Keratinocyte (primary cell): Measurements from ENCODE around the gene NECTIN3.

Experiments used
- EZH2 ChIP-seq: IDR thresholded peaks from one replicate; pipeline ENCODE4 v1.6.1; 2012; ENCODE audit warnings: inconsistent platforms, mild to moderate bottlenecking, low read length, moderate library complexity
- TF ChIP-seq, protein P1 (sequence below), 3 experiments: IDR thresholded peaks in 1 of 3; conservative IDR thresholded peaks in 1 of 3; optimal IDR thresholded peaks in 1 of 3; 2 replicates in 2 of 3; 3 replicates in 1 of 3; pipeline versions ENCODE3 to v1.5.1; 2011; ENCODE audit warnings: low read length in 3 of 3, mild to moderate bottlenecking in 3 of 3, moderate library complexity in 2 of 3, control low read depth in 1 of 3, inconsistent platforms in 1 of 3; ENCODE audit not compliant: insufficient read depth in 2 of 3; ENCODE audit errors: extremely low read depth in 1 of 3

DNA sequence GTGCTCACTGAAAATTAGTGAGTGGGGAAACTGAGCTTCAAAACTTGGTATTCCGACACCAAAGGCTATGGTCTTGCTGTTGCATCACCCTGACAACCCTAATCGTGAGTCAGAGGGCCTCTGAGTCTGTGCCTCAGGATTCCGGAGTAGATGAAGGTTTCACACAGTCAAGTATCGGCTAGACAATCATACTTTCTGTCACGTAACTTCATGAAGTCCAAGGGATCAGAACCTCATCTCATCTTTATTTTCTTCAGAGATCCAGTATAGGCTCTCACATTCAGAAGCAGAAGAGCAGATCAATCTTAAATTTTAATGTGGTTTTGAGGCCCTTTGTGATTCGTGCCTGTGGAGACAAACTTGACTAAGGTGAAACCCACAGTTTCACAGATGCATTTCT lies 26.1 kb upstream of the NECTIN3 start:
- TF ChIP-seq, protein P1, sequence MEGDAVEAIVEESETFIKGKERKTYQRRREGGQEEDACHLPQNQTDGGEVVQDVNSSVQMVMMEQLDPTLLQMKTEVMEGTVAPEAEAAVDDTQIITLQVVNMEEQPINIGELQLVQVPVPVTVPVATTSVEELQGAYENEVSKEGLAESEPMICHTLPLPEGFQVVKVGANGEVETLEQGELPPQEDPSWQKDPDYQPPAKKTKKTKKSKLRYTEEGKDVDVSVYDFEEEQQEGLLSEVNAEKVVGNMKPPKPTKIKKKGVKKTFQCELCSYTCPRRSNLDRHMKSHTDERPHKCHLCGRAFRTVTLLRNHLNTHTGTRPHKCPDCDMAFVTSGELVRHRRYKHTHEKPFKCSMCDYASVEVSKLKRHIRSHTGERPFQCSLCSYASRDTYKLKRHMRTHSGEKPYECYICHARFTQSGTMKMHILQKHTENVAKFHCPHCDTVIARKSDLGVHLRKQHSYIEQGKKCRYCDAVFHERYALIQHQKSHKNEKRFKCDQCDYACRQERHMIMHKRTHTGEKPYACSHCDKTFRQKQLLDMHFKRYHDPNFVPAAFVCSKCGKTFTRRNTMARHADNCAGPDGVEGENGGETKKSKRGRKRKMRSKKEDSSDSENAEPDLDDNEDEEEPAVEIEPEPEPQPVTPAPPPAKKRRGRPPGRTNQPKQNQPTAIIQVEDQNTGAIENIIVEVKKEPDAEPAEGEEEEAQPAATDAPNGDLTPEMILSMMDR (optimal IDR thresholded peaks at IDR 0.05 in 1 of 3, IDR thresholded peaks at IDR 0.05 in 1 of 3, conservative IDR thresholded peaks at IDR 0.05 in 1 of 3; ENCODE audit: extremely low read depth in 1 of 3, insufficient read depth in 2 of 3, low read length in 3 of 3) = no peak
- no peak for TF ChIP-seq EZH2
